Measurements from ENCODE around the gene REXO2.

Gene REXO2

GRCh38 chr11:114440971-114441763, 1.9 kb downstream of the REXO2 start:
- DNase-seq (ENCODE audit: low read depth in 2 of 2), result no peak

GRCh38 chr11:114441921-114442320, 2.7 kb downstream of the REXO2 start:
- DNase-seq (ENCODE audit: low read depth in 2 of 2), result no peak

- no peak for DNase-seq (ENCODE audit: low read depth in 2 of 2)
Measured at GRCh38 chr11:114442536-114442935, 3.3 kb downstream of the REXO2 start.

GRCh38 chr11:114447444-114447843, 8.2 kb downstream of the REXO2 start:
- DNase-seq (ENCODE audit: low read depth in 2 of 2), result no peak

- no peak for DNase-seq (ENCODE audit: low read depth in 2 of 2)
Measured at GRCh38 chr11:114447892-114448291, 8.6 kb downstream of the REXO2 start.

GRCh38 chr11:114448749-114449482, 9.6 kb downstream of the REXO2 start:
- no peak for DNase-seq (ENCODE audit: low read depth in 2 of 2)

GRCh38 chr11:114449845-114450244, 10.6 kb downstream of the REXO2 start:
- no peak for DNase-seq (ENCODE audit: low read depth in 2 of 2)

GRCh38 chr11:114452399-114452798, 13.1 kb downstream of the REXO2 start:
- no peak for DNase-seq (ENCODE audit: low read depth in 2 of 2)

- DNase-seq (ENCODE audit: low read depth in 2 of 2), result no peak
Measured at GRCh38 chr11:114463999-114464398, 24.7 kb downstream of the REXO2 start.

- no peak for DNase-seq (ENCODE audit: low read depth in 2 of 2)
Measured at GRCh38 chr11:114466742-114467141, 27.5 kb downstream of the REXO2 start.

- no peak for DNase-seq (ENCODE audit: low read depth in 2 of 2)
Measured at GRCh38 chr11:114472661-114473060, 33.4 kb downstream of the REXO2 start.

GRCh38 chr11:114478001-114478410, 38.7 kb downstream of the REXO2 start:
- no peak for DNase-seq (ENCODE audit: low read depth in 2 of 2)

- no peak for DNase-seq (ENCODE audit: low read depth in 2 of 2)
Measured at GRCh38 chr11:114478768-114479167, 39.5 kb downstream of the REXO2 start.

- no peak for DNase-seq (ENCODE audit: low read depth in 2 of 2)
Measured at GRCh38 chr11:114479331-114479730, 40.1 kb downstream of the REXO2 start.

GRCh38 chr11:114482114-114482513, 42.8 kb downstream of the REXO2 start:
- no peak for DNase-seq (ENCODE audit: low read depth in 2 of 2)

GRCh38 chr11:114483929-114484328, 44.7 kb downstream of the REXO2 start:
- no peak for DNase-seq (ENCODE audit: low read depth in 2 of 2)

GRCh38 chr11:114496915-114497314, 57.6 kb downstream of the REXO2 start:
- no peak for DNase-seq (ENCODE audit: low read depth in 2 of 2)

- DNase-seq (ENCODE audit: low read depth in 2 of 2), result no peak
Measured at GRCh38 chr11:114499756-114500155, 60.5 kb downstream of the REXO2 start.
